Adipocyte (in vitro differentiated cells): ENCODE measurements around the gene SPRR2F.
"Not testable (repeated sequence)": the region's sequence is repeated elsewhere in the genome, so short reads cannot be mapped to it uniquely, and the experiment has no call there.

Source experiments
- DNase-seq: peaks from one replicate; pipeline ENCODE4 v3.0.0-alpha.2; 2015; ENCODE audit warnings: low read depth
- H3K27me3 ChIP-seq: replicated peaks from 2 replicates; pipeline ENCODE4 v1.7.0; 2013; ENCODE audit warnings: mild to moderate bottlenecking, low read length, moderate library complexity; ENCODE audit not compliant: control insufficient read depth, insufficient read depth
- H3K36me3 ChIP-seq: 2 replicates; pipeline ENCODE4 v1.7.0; 2013; ENCODE audit warnings: low read length, mild to moderate bottlenecking, moderate library complexity; ENCODE audit not compliant: control insufficient read depth, insufficient read depth, severe bottlenecking
- H3K4me1 ChIP-seq: 2 replicates; pipeline ENCODE4 v1.7.0; 2013; ENCODE audit warnings: mild to moderate bottlenecking, low read length, moderate library complexity; ENCODE audit not compliant: control insufficient read depth, insufficient read depth
- H3K4me3 ChIP-seq: 2 replicates; pipeline ENCODE4 v1.7.0; 2013; ENCODE audit warnings: mild to moderate bottlenecking, low read length, moderate library complexity
- H3K9ac ChIP-seq: 2 replicates; pipeline ENCODE4 v1.7.0; 2013; ENCODE audit warnings: mild to moderate bottlenecking, low read length, moderate library complexity
- H3K9me3 ChIP-seq: 2 replicates; pipeline ENCODE4 v1.7.0; 2013; ENCODE audit warnings: mild to moderate bottlenecking, low read length, moderate library complexity; ENCODE audit not compliant: control insufficient read depth

SPRR2F gene, protein sequence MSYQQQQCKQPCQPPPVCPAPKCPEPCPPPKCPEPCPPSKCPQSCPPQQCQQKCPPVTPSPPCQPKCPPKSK

DNA sequence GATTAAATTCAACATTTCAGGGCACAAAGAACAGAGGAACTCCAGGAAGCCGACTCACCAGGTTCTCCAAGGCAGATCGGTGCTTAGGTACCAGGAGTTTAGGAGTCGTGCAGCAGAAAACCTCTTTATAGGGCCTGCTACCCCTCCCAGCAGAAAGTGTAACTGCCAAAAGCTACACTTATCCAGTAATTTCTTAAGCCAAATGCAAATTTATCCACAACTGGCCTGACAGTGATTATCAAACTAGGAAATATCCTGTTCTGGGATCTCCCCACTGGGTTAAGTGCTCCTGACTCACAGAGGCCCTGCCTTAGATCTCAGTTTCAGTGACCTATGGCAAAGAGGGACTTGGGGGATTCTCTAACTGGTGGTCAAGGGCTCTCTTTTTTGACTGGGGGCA lies at the start of gene SPRR2F:
TSS of gene SPRR2F (minus strand) at position 101 of the 400 bp plus-strand sequence. CDS start 783 bp downstream, outside the sequence.
- H3K4me1 ChIP-seq = no peaks in the 10 kb centered on the region
- DNase-seq = no peak
- no peaks in the 10 kb centered on the region for H3K9me3 ChIP-seq
- H3K9ac ChIP-seq = no peak within 1 kb of the TSS
- H3K4me3 ChIP-seq = no peak within 1 kb of the TSS
- peaks cover 2% of the 10 kb centered on the region for H3K27me3 ChIP-seq
- no peaks in the 10 kb centered on the region for H3K36me3 ChIP-seq

DNA sequence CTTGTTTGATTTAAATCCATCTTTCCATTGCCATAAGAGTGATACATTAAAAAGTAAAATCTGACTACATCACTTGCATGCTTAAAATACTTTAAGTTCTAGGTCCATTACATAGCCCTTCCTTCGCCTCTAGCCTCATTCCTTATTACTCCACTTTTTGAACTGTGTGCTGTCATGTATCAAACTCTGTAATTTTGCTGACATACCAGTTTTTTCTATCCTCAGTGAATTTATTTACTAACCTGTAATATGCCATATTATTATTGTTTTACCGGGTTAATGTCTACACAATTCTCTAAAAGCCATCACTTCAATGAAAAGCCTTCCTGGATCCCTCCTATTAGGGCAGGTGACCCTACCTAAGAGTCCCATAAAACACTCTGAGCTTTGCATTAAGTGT lies 42.2 kb upstream of the SPRR2F start:
- Histone ChIP-seq H3K36me3 (no peaks in the 10 kb centered on the region), H3K4me3 (no peak overlapping the region), H3K27me3 (peaks cover 4% of the 10 kb centered on the region), H3K9me3 (peaks cover 6% of the 10 kb centered on the region), H3K4me1 (no peaks in the 10 kb centered on the region), H3K9ac (no peak overlapping the region)
- no peak for DNase-seq

DNA sequence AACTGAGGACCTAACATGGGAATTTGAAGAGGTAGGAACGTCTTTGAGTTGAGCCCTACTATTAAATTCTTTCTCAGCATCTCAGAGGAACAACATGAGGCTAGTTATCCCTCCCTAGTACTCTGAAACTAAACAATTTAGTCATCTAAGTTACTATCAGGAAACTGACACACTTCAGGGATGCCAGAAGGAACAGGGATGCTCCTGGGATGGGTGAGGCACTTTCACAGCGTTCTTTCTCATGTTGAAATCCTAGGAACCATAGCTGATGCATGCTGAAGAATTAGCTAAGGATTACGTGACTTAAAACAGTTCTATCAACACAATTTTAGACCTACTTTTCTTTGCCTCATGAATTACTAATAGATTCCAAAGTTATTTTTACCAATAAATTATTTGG lies 39.2 kb upstream of the SPRR2F start:
- H3K9ac ChIP-seq = no peak overlapping the region
- no peak for DNase-seq
- no peak overlapping the region for H3K4me3 ChIP-seq
- no peaks in the 10 kb centered on the region for H3K9me3 ChIP-seq
- peaks cover 4% of the 10 kb centered on the region for H3K27me3 ChIP-seq
- no peaks in the 10 kb centered on the region for H3K4me1 ChIP-seq
- no peaks in the 10 kb centered on the region for H3K36me3 ChIP-seq

DNA sequence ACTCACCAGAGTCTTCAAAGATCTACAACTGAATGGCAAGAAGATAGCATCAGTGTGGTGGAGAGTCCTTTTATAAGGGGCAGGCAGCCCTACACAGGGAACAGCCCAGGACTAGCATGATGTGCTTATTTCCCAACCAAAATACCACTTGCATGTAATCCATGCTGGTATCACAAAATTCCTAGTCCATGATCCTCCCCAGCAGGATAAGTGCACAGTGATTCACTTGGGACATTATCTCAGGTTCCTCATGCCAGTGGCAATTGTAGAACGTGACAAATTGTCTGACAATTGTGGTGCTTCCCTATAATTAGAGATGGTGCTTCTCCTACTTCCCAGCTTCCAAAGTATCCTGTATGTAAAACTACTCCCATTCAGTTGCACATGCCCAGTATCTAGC lies 37.5 kb upstream of the SPRR2F start, which contains the start of gene SPRR2G:
TSS of gene SPRR2G (minus strand) at position 45 of the 400 bp plus-strand sequence. CDS start 780 bp downstream, outside the sequence.
- Histone ChIP-seq H3K27me3 (peaks cover 4% of the 10 kb centered on the region), H3K4me3 (no peak within 1 kb of the TSS), H3K36me3 (no peaks in the 10 kb centered on the region), H3K9me3 (no peaks in the 10 kb centered on the region), H3K9ac (no peak within 1 kb of the TSS), H3K4me1 (no peaks in the 10 kb centered on the region)
- no peak for DNase-seq

DNA sequence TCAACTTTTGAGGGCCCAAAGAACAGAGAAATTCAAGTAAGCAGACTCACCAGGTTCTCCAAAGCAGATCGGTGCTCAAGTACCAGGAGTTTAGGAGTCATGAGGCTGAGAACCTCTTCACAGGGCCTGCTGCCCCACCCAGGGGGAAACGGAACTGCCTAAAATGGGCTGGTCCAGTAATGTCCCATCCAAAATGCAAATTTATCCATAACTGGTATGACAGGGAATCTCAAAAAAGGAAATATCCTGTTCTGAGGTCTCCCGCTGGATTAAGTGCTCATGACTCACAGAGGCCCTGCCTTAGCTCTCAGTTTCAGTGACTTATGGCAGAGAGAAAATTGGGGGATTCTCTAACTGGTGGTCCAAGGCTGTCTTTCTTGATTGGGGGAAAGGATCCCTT lies 28.1 kb upstream of the SPRR2F start:
- no peaks in the 10 kb centered on the region for H3K36me3 ChIP-seq
- DNase-seq = no peak
- H3K9ac ChIP-seq = no peak overlapping the region
- no peak overlapping the region for H3K4me3 ChIP-seq
- H3K9me3 ChIP-seq = no peaks in the 10 kb centered on the region
- no peaks in the 10 kb centered on the region for H3K4me1 ChIP-seq
- H3K27me3 ChIP-seq = no peaks in the 10 kb centered on the region

DNA sequence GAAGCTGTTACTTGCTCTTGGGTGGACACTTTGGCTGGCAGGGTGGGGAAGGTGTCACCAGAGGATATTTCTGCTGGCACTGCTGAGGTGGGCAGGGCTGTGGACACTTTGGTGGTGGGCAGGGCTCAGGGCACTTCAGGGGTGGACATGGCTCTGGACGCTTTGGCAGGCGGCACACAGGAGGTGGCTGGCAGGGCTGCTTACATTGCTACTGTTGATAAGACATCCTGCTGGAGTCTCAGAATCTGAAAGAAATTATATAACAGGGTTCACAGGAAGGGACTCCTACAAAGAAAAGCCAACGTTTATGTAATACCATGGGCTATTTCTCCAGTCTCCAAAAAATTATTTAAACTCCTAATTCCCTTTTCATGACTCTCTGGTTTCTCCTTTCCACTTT lies 27.2 kb upstream of the SPRR2F start:
- Histone ChIP-seq H3K4me1 (no peaks in the 10 kb centered on the region), H3K9ac (no peak overlapping the region), H3K9me3 (no peaks in the 10 kb centered on the region), H3K4me3 (no peak overlapping the region), H3K27me3 (no peaks in the 10 kb centered on the region), H3K36me3 (no peaks in the 10 kb centered on the region)
- DNase-seq = no peak

DNA sequence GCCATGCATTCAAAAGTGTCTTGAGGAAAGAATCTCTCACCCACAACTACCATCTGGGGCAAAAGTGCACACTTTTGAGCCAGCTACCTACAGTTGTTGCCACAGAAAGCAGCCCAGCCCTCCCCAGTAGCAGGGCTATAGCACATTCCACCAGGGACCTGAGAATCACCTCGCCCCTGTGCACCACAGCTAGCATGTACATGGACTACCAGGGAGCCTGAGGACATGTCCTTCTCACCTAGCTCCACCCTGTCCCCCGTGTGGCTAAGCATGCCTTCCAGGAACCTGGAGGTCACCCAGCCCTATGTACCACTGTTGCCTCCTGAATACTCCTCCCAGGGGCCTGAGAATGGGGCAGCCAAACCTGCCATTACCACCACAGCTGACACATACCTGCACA lies 20.4 kb upstream of the SPRR2F start:
- no peaks in the 10 kb centered on the region for H3K9me3 ChIP-seq
- H3K4me1 ChIP-seq = no peaks in the 10 kb centered on the region
- no peak overlapping the region for H3K4me3 ChIP-seq
- H3K9ac ChIP-seq = no peak overlapping the region
- H3K27me3 ChIP-seq = no peaks in the 10 kb centered on the region
- no peaks in the 10 kb centered on the region for H3K36me3 ChIP-seq
- DNase-seq = no peak

DNA sequence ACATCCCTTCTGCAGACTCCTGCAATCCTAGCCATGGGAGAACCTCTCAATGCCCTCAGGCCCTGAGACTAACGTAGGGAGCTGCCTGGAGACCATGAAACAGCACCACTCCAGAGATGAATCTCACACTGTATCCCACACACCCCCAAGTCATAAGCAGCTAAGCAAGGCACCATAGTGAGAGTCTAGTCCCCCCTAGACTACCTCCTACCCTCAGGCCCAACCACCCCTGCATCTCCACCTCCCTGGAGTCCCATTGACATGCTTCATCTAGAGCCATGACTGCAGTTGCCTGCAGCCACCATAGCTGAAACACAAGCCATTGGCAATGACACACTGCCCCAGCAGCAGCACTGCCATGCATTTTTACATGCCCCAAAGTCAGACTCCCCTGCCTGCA lies 20.0 kb upstream of the SPRR2F start:
- Histone ChIP-seq H3K27me3 (no peaks in the 10 kb centered on the region), H3K9ac (no peak overlapping the region), H3K4me1 (no peaks in the 10 kb centered on the region), H3K4me3 (no peak overlapping the region), H3K9me3 (no peaks in the 10 kb centered on the region), H3K36me3 (no peaks in the 10 kb centered on the region)
- no peak for DNase-seq

DNA sequence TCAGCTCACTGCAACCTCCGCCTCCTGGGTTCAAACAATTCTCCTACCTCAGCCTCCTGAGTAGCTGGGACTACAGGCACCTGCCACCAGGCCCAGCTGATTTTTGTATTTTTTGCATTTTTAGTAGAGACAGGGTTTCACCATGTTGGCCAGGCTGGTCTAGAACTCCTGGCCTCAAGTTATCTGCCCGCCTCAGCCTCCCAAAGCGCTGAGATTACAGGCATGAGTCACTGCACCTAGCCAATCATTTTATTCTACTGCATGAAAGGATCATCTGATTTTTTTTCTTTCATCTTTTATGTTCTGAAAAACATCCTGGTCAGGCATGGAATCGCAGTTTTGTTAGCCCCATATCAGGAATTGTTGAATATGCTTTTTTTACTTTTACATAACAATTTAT lies 15.4 kb upstream of the SPRR2F start:
- not testable (repeated sequence) for H3K4me3 ChIP-seq, DNase-seq, H3K9me3 ChIP-seq

DNA sequence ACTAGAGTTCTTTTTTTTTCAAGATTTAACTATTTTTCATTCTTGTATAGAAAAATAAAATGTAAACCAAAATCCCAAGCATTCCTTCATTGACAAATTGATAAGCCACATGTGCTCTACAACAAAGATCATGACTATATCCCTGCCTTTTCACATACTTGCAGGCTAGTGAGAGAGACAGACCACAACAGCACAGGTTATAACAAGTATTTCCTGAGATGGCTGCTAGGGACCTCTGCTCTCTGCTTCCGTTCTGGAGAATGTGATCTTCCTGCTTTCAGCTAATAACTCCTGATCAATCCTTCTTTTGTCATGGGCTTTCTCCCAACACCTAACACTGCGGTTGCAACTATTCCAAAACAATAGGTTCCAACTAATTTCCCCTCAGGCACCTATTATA lies 14.0 kb upstream of the SPRR2F start:
- DNase-seq = no peak
- Histone ChIP-seq H3K4me1 (peaks cover 4% of the 10 kb centered on the region), H3K9me3 (peaks cover 9% of the 10 kb centered on the region), H3K27me3 (no peaks in the 10 kb centered on the region), H3K9ac (no peak overlapping the region), H3K36me3 (no peaks in the 10 kb centered on the region), H3K4me3 (no peak overlapping the region)

More for the DNA sequence above, 15.4 kb upstream of the SPRR2F start:
- not testable (repeated sequence) for H3K27me3 ChIP-seq, H3K9ac ChIP-seq, H3K36me3 ChIP-seq, H3K4me1 ChIP-seq

DNA sequence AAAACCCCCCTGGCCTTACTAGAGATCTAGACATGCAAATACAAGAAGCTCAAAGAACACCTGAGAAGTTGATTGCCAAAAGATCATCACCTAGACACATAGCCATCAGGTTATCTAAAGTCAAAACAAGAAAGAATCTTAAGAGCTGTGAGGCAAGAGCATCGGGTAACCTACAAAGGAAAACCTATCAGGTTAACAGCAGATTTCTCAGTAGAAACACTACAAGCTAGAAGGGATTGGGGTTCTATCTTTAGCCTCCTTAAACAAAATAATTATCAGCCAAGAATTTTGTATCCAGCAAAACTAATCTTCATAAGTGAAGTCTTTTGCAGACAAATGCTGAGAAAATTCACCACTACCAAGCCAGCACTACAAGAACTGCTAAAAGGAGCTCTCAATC lies 12.2 kb upstream of the SPRR2F start:
- no peak overlapping the region for H3K4me3 ChIP-seq
- no peak overlapping the region for H3K9ac ChIP-seq
- H3K9me3 ChIP-seq = peaks cover 9% of the 10 kb centered on the region
- H3K36me3 ChIP-seq = no peaks in the 10 kb centered on the region
- peaks cover 4% of the 10 kb centered on the region for H3K4me1 ChIP-seq
- no peak for DNase-seq
- no peaks in the 10 kb centered on the region for H3K27me3 ChIP-seq

DNA sequence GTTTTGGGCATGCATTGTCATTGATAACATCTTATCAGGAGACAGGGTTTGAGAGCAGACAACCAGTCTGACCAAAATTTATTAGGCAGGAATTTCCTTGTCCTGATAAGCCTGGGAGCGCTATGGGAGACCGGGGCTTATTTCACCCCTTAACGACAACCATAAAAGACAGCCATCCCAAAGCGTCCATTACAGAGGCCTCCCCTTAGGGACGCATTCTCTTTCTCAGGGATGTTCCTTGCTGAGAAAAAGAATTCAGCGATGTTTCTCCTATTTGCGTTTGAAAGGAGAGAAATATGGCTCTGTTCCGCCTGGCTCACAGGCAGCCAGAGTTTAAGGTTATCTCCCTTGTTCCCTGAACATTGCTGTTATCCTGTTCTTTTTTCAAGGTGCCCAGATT lies 10.5 kb upstream of the SPRR2F start:
- H3K4me1 ChIP-seq, H3K27me3 ChIP-seq, H3K36me3 ChIP-seq, H3K9me3 ChIP-seq, H3K9ac ChIP-seq, DNase-seq, H3K4me3 ChIP-seq: not testable (repeated sequence)
